ENCODE results near the gene LPCAT4.

- no peak for TF ChIP-seq GATA2 (IDR thresholded peaks at IDR 0.05; ENCODE audit: insufficient read depth, insufficient read length, low read depth, low read length)
- TF ChIP-seq, protein P1, sequence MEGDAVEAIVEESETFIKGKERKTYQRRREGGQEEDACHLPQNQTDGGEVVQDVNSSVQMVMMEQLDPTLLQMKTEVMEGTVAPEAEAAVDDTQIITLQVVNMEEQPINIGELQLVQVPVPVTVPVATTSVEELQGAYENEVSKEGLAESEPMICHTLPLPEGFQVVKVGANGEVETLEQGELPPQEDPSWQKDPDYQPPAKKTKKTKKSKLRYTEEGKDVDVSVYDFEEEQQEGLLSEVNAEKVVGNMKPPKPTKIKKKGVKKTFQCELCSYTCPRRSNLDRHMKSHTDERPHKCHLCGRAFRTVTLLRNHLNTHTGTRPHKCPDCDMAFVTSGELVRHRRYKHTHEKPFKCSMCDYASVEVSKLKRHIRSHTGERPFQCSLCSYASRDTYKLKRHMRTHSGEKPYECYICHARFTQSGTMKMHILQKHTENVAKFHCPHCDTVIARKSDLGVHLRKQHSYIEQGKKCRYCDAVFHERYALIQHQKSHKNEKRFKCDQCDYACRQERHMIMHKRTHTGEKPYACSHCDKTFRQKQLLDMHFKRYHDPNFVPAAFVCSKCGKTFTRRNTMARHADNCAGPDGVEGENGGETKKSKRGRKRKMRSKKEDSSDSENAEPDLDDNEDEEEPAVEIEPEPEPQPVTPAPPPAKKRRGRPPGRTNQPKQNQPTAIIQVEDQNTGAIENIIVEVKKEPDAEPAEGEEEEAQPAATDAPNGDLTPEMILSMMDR (IDR thresholded peaks at IDR 0.05; ENCODE audit: extremely low read depth in 1 of 2, insufficient read depth in 1 of 2, low read depth in 1 of 2, low read length in 2 of 2): no peak
- TF ChIP-seq POLR2AphosphoS5 (IDR thresholded peaks at IDR 0.05; ENCODE audit: insufficient read depth, low read depth, low read length): no peak
- no peak for TF ChIP-seq POLR2A (IDR thresholded peaks at IDR 0.05; ENCODE audit: low read depth, low read length)
- TF ChIP-seq EZH2 (IDR thresholded peaks at IDR 0.05; ENCODE audit: borderline replicate concordance, low read depth, low read length, severe bottlenecking): no peak
- no peak for TF ChIP-seq JUN (IDR thresholded peaks at IDR 0.05; ENCODE audit: borderline replicate concordance, insufficient read depth, insufficient read length, low read depth)
- TF ChIP-seq, protein P2, sequence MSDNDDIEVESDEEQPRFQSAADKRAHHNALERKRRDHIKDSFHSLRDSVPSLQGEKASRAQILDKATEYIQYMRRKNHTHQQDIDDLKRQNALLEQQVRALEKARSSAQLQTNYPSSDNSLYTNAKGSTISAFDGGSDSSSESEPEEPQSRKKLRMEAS (IDR thresholded peaks at IDR 0.05; ENCODE audit: insufficient read depth, insufficient read length): no peak
- no peak for TF ChIP-seq MYC (IDR thresholded peaks at IDR 0.05; ENCODE audit: low read depth, low read length)
These were observed 13.4 kb downstream of the LPCAT4 start for GRCh38 chr15:34353627-34354026.

Data from endothelial cell of umbilical vein (primary cell).